H9 (cell line): ENCODE measurements around the gene CC2D2A. TPM values are rescaled to one million over a fixed set of nuclear protein-coding genes. Genes with fewer than 3 reads are reported as not detected.

Experiments
- DNase-seq: peaks from one replicate; pipeline ENCODE4 v3.0.0-alpha.2; 2017
- H2AFZ ChIP-seq: one replicate; pipeline ENCODE4 v1.6.1; 2013; ENCODE audit warnings: mild to moderate bottlenecking, low read length, control low read depth, moderate library complexity
- H2AK5ac ChIP-seq: 2 replicates; pipeline ENCODE4 v1.6.1; 2013; ENCODE audit warnings: low read length, control low read depth, mixed read lengths; ENCODE audit not compliant: insufficient read length
- H2BK120ac ChIP-seq: one replicate; pipeline ENCODE4 v1.6.1; 2013; ENCODE audit warnings: low read depth, mild to moderate bottlenecking, low read length, control low read depth, inconsistent platforms; ENCODE audit not compliant: poor library complexity, severe bottlenecking
- H2BK12ac ChIP-seq: 2 replicates; pipeline ENCODE4 v1.6.1; 2013; ENCODE audit warnings: low read length, control low read depth, mixed read lengths, low read depth; ENCODE audit not compliant: insufficient read length
- H2BK15ac ChIP-seq: 2 replicates; pipeline ENCODE4 v1.6.1; 2013; ENCODE audit warnings: low read depth, low read length, control low read depth
- H2BK20ac ChIP-seq: one replicate; pipeline ENCODE4 v1.6.1; 2013; ENCODE audit warnings: low read depth, mild to moderate bottlenecking, low read length, control low read depth, inconsistent platforms; ENCODE audit not compliant: poor library complexity, severe bottlenecking
- H2BK5ac ChIP-seq: 2 replicates; pipeline ENCODE4 v1.6.1; 2013; ENCODE audit warnings: low read length, control low read depth, mixed read lengths; ENCODE audit not compliant: insufficient read length
- H3K14ac ChIP-seq: 2 replicates; pipeline ENCODE4 v1.6.1; 2013; ENCODE audit warnings: low read length, control low read depth; ENCODE audit not compliant: insufficient read depth
- H3K18ac ChIP-seq: 2 replicates; pipeline ENCODE4 v1.6.1; 2013; ENCODE audit warnings: low read depth, mild to moderate bottlenecking, mixed read lengths, low read length, control low read depth; ENCODE audit not compliant: insufficient read length
- H3K23ac ChIP-seq: 2 replicates; pipeline ENCODE4 v1.6.1; 2013; ENCODE audit warnings: low read length, control low read depth, mixed read lengths, low read depth; ENCODE audit not compliant: insufficient read length
- H3K23me2 ChIP-seq: 2 replicates; pipeline ENCODE4 v1.6.1; 2013; ENCODE audit warnings: low read depth, mild to moderate bottlenecking, mixed read lengths, low read length, control low read depth; ENCODE audit not compliant: insufficient read length, poor library complexity, severe bottlenecking
- H3K27ac ChIP-seq: 2 replicates; pipeline ENCODE4 v1.5.1; 2013; ENCODE audit warnings: low read length, control low read depth, mixed read lengths, low read depth; ENCODE audit not compliant: insufficient read length
- H3K27me3 ChIP-seq: 2 replicates; pipeline ENCODE4 v1.6.1; 2013; ENCODE audit warnings: low read length, control low read depth, inconsistent platforms; ENCODE audit not compliant: insufficient read depth
- H3K4ac ChIP-seq: 2 replicates; pipeline ENCODE4 v1.6.1; 2013; ENCODE audit warnings: low read depth, mild to moderate bottlenecking, control low read depth, inconsistent platforms, low read length, moderate library complexity
- H3K4me1 ChIP-seq: 2 replicates; pipeline ENCODE4 v1.6.1; 2013; ENCODE audit warnings: low read length, control low read depth, inconsistent platforms; ENCODE audit not compliant: insufficient read depth
- H3K4me2 ChIP-seq: 2 replicates; pipeline ENCODE4 v1.6.1; 2013; ENCODE audit warnings: low read length, control low read depth, mixed read lengths; ENCODE audit not compliant: insufficient read length, insufficient read depth
- H3K56ac ChIP-seq: 2 replicates; pipeline ENCODE4 v1.6.1; 2013; ENCODE audit warnings: low read depth, mild to moderate bottlenecking, mixed read lengths, low read length, control low read depth; ENCODE audit not compliant: insufficient read length
- H3K79me1 ChIP-seq: 2 replicates; pipeline ENCODE4 v1.6.1; 2013; ENCODE audit warnings: low read depth, mild to moderate bottlenecking, moderate library complexity, low read length, control low read depth, inconsistent platforms; ENCODE audit not compliant: insufficient read depth, poor library complexity, severe bottlenecking
- H3K79me2 ChIP-seq: 2 replicates; pipeline ENCODE4 v1.6.1; 2013; ENCODE audit warnings: low read length, control low read depth, inconsistent platforms; ENCODE audit not compliant: insufficient read depth
- H3K9ac ChIP-seq: 2 replicates; pipeline ENCODE4 v1.6.1; 2013; ENCODE audit warnings: low read length, control low read depth, mixed read lengths; ENCODE audit not compliant: insufficient read length; ENCODE audit errors: extremely low read depth
- H3K9me3 ChIP-seq: one replicate; pipeline ENCODE4 v1.6.1; 2013; ENCODE audit warnings: low read depth, low read length, inconsistent platforms; ENCODE audit not compliant: control insufficient read depth
- H3T11ph ChIP-seq: one replicate; pipeline ENCODE4 v1.6.1; 2013; ENCODE audit warnings: mild to moderate bottlenecking, low read length, control low read depth, inconsistent platforms
- H4K20me1 ChIP-seq: one replicate; pipeline ENCODE4 v1.6.1; 2013; ENCODE audit not compliant: control insufficient read depth, insufficient read length, insufficient read depth
- H4K5ac ChIP-seq: 2 replicates; pipeline ENCODE4 v1.6.1; 2013; ENCODE audit warnings: low read depth, mild to moderate bottlenecking, mixed read lengths, low read length, control low read depth; ENCODE audit not compliant: insufficient read length
- H4K8ac ChIP-seq: replicated peaks from 2 replicates; pipeline ENCODE4 v1.6.1; 2013; ENCODE audit warnings: low read length, control low read depth, mixed read lengths, low read depth; ENCODE audit not compliant: insufficient read length
- H4K91ac ChIP-seq: 2 replicates; pipeline ENCODE4 v1.6.1; 2013; ENCODE audit warnings: low read depth, mild to moderate bottlenecking, moderate library complexity, mixed read lengths, low read length, control low read depth; ENCODE audit not compliant: insufficient read length
- H3K27ac Mint-ChIP-seq, 3 experiments: 2 replicates in 2 of 3; 3 replicates in 1 of 3; pipeline ENCODE4 v1.8.0; 2020 to 2021; ENCODE audit warnings: mixed read lengths in 3 of 3, mild to moderate bottlenecking in 1 of 3, moderate library complexity in 1 of 3
- H3K27me3 Mint-ChIP-seq: 2 replicates; pipeline ENCODE4 v1.8.0; 2021; ENCODE audit warnings: low read depth, mild to moderate bottlenecking, moderate library complexity, mixed read lengths
- H3K36me3 Mint-ChIP-seq, 3 experiments: 2 replicates in 2 of 3; 3 replicates in 1 of 3; pipeline ENCODE4 v1.8.0; 2020 to 2021; ENCODE audit warnings: low read depth in 3 of 3, mixed read lengths in 3 of 3; ENCODE audit not compliant: insufficient read depth in 1 of 3
- H3K4me1 Mint-ChIP-seq, 2 experiments: 2 replicates each; pipeline ENCODE4 v1.8.0; 2020; ENCODE audit warnings: mixed read lengths in 2 of 2
- H3K4me3 Mint-ChIP-seq, 2 experiments: 2 replicates in 1 of 2; 3 replicates in 1 of 2; pipeline ENCODE4 v1.8.0; 2020 to 2021; ENCODE audit warnings: mild to moderate bottlenecking in 2 of 2, mixed read lengths in 2 of 2, moderate library complexity in 1 of 2
- H3K9me3 Mint-ChIP-seq, 2 experiments: 2 replicates in 1 of 2; 3 replicates in 1 of 2; pipeline ENCODE4 v1.8.0; 2020; ENCODE audit warnings: mild to moderate bottlenecking in 2 of 2, mixed read lengths in 2 of 2, moderate library complexity in 1 of 2
- WGBS: extraction: QIAGEN DNeasy Blood & Tissue Kit; methylation state at CpG from one replicate; pipeline ENCODE4 v1.1.7; 2013; ENCODE audit warnings: missing lambda C conversion rate, low lambda C conversion rate, mixed read lengths; ENCODE audit not compliant: insufficient read length; ENCODE audit errors: extremely low coverage; 5-methylcytosine and 5-hydroxymethylcytosine counted together
- total RNA-seq: library from RNA; stranded (reverse); gene quantifications from 2 replicates; pipeline ENCODE4 v1.2.1, GENCODE V29; 2021
- TF ChIP-seq, protein P1 (sequence below): fragments of 200-600 bp; sonication (generic); conservative IDR thresholded peaks from 3 replicates; pipeline ENCODE4 v1.8.0; 2021; ENCODE audit warnings: antibody characterized with exemption, mild to moderate bottlenecking

The CC2D2A gene
- total RNA-seq, 1 experiment from 2014 or later, result 10.4 TPM

DNA sequence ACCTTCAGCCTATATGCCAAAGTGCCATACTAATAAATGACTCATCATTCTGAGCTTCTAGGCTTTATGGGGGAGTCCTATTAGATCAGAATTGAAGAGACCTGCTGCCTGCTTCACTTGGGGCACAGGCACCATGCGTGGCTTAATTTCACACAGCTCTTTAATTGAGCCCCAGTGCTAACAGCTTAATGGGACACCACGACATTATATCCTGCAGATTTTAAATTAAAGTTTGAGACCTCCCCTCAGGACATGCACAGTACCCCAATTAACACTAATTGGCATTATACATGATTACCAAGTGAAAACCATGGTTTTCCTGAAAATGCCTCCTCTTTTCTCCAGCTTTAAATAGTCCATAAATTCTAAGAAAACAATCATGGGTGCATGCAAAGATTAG lies 35.0 kb upstream of the CC2D2A start:
- H3K4me3 Mint-ChIP-seq, result no peak overlapping the region
- no peak for DNase-seq
- H3K23ac ChIP-seq, result no peak overlapping the region
- no peak overlapping the region for H4K5ac ChIP-seq
- no peaks in the 10 kb centered on the region for H3K4me1 Mint-ChIP-seq
- no peak overlapping the region for H3K27ac ChIP-seq
- no peaks in the 10 kb centered on the region for H3K23me2 ChIP-seq
- H2AK5ac ChIP-seq, result no peak overlapping the region
- H4K8ac ChIP-seq, result no peak overlapping the region
- no peak overlapping the region for H2BK15ac ChIP-seq
- WGBS, result no CpG with 5 or more reads among the region's 2 CpGs
- H3K36me3 Mint-ChIP-seq, result no peaks in the 10 kb centered on the region
- H2BK20ac ChIP-seq, result no peak overlapping the region
- H3K14ac ChIP-seq, result no peak overlapping the region
- H3K27ac Mint-ChIP-seq, result no peak overlapping the region
- H3K4me2 ChIP-seq, result no peak overlapping the region
- no peaks in the 10 kb centered on the region for H4K20me1 ChIP-seq
- H3K18ac ChIP-seq, result no peak overlapping the region
- no peak overlapping the region for H3K4ac ChIP-seq
- no peak overlapping the region for H3K9ac ChIP-seq
- no peak overlapping the region for H4K91ac ChIP-seq
- H2BK5ac ChIP-seq, result no peak overlapping the region
- H2AFZ ChIP-seq, result no peak overlapping the region
- no peaks in the 10 kb centered on the region for H3K79me1 ChIP-seq
- H3K56ac ChIP-seq, result no peak overlapping the region
- H2BK12ac ChIP-seq, result no peak overlapping the region
- no peaks in the 10 kb centered on the region; the same call in 1 of the 2 replicates for H3K27me3 Mint-ChIP-seq
- no peak overlapping the region for H3T11ph ChIP-seq
- H3K4me1 ChIP-seq, result no peaks in the 10 kb centered on the region
- H3K79me2 ChIP-seq, result no peaks in the 10 kb centered on the region
- TF ChIP-seq, protein P1, sequence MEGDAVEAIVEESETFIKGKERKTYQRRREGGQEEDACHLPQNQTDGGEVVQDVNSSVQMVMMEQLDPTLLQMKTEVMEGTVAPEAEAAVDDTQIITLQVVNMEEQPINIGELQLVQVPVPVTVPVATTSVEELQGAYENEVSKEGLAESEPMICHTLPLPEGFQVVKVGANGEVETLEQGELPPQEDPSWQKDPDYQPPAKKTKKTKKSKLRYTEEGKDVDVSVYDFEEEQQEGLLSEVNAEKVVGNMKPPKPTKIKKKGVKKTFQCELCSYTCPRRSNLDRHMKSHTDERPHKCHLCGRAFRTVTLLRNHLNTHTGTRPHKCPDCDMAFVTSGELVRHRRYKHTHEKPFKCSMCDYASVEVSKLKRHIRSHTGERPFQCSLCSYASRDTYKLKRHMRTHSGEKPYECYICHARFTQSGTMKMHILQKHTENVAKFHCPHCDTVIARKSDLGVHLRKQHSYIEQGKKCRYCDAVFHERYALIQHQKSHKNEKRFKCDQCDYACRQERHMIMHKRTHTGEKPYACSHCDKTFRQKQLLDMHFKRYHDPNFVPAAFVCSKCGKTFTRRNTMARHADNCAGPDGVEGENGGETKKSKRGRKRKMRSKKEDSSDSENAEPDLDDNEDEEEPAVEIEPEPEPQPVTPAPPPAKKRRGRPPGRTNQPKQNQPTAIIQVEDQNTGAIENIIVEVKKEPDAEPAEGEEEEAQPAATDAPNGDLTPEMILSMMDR, result no peak
- H3K27me3 ChIP-seq, result no peaks in the 10 kb centered on the region
- H2BK120ac ChIP-seq, result no peak overlapping the region
- no peaks in the 10 kb centered on the region for H3K9me3 ChIP-seq
- H3K9me3 Mint-ChIP-seq, result peaks cover 0 to 3% of the 10 kb centered on the region in 2 experiments; a peak in 2 of 5 replicates
